Astrocyte of the spinal cord (primary cell): ENCODE data around the gene KCP.
"Not testable (repeated sequence)": the region's sequence is repeated elsewhere in the genome, so short reads cannot be mapped to it uniquely, and the experiment has no call there.

Experiments used
- DNase-seq: peaks from one replicate; pipeline ENCODE4 v3.0.0; 2011; ENCODE audit warnings: low read depth, low spot score
- H3K4me3 ChIP-seq: 2 replicates; pipeline ENCODE4 v1.5.1; 2011; ENCODE audit warnings: low read depth, mild to moderate bottlenecking, low read length, moderate library complexity
- CTCF ChIP-seq: IDR thresholded peaks from 2 replicates; pipeline ENCODE4 v1.5.1; 2012; ENCODE audit warnings: low read depth, mild to moderate bottlenecking, low read length, inconsistent platforms
- in situ Hi-C: cut with HindIII; loops from 2 replicates; pipeline ENCODE4 v1.10.0; 2017; ENCODE audit warnings: low sequenced_read_pairs

KCP gene

GRCh38 chr7:128916643-128916915 lies 6.1 kb upstream of the KCP start:
- in situ Hi-C loops = no loop called here
- no peak overlapping the region for H3K4me3 ChIP-seq
- no peak for DNase-seq
- TF ChIP-seq CTCF = no peak

GRCh38 chr7:128915841-128916642 lies 5.5 kb upstream of the KCP start:
- in situ Hi-C loops = no loop called here
- H3K4me3 ChIP-seq = no peak overlapping the region
- no peak for DNase-seq
- TF ChIP-seq CTCF = no peak

DNA sequence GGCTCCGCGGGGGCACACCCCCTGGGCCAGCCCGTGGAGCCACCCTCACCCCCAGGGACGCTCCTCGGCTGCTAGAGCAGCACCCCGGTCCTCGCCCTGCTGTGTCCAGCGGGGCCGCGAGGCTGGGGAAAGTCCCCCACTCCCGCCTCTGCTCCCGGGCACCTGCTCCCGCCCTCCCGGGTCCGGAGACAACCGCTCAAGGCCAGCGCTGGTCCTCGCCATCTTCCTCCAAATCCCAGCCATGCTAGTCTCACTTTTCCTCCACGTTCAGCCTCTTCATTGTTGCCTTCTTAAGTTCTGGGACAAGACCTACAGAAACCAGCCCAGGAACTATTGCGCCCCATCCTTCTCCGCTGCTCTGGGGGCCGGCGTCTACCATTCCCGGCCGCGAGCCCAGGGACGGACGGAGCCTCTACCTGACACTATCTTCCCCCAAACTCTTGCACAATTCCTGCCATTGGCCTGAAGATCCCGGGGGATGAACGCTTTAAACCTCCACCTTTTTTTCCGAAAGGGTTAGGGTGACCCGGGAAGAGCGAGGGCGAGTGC lies 4.8 kb upstream of the KCP start:
- H3K4me3 ChIP-seq = no peak overlapping the region
- in situ Hi-C loops = no loop called here
- TF ChIP-seq CTCF = no peak
- DNase-seq = no peak

GRCh38 chr7:128914566-128915151 lies 4.2 kb upstream of the KCP start:
- no peak overlapping the region for H3K4me3 ChIP-seq
- DNase-seq = no peak
- no peak for TF ChIP-seq CTCF
- in situ Hi-C loops = no loop called here

DNA sequence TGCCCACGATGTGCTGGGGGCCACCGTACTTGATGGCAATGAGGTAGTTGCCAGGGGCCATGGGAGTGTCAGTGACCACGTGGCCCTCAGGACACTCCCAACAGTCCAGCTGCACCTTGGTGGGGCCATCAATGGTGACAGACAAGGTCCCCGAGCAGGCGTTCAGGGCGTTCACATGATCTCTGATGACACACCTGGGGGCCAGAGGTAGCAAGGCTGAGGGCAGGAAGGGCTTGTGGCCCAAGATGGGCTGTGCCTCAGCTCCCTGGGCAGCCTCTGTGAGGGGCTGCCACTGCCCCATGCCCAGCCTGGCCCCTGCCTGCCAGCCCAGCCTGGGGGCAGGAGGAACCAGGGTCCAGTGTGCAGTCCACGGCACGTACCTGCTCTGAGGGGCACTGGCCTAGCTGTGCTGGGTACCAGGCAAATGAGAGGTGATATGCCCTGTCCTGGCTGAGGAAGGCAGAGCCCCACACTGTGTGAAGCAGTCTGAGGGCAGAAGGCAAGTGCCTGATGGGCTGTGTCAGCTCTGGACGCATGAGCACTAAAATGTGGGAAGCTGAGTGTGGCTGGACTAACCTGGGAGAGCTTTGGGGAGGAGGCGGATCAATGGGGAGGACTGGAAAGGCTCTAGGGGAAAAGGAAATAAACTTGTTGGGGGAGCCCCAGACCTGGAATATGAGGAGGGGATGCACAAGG lies 3.5 kb upstream of the KCP start:
- TF ChIP-seq CTCF = no peak
- H3K4me3 ChIP-seq = no peak overlapping the region
- in situ Hi-C loops = no loop called here
- DNase-seq = no peak

- H3K4me3 ChIP-seq, DNase-seq, in situ Hi-C loops: not testable (repeated sequence)
Measured at GRCh38 chr7:128912709-128913495, 2.4 kb upstream of the KCP start.
